IMR-90 (cell line): ENCODE results near the gene PEF1. TPM values are rescaled to one million over a fixed set of nuclear protein-coding genes. Genes with fewer than 3 reads are reported as not detected.

ENCODE experiments used
- ATAC-seq: fragments of 200-7000 bp; cut with Tn5 transposase; 2 replicates; pipeline ENCODE4 v1.9.1; 2020; ENCODE audit warnings: low read depth, mild to moderate bottlenecking, moderate library complexity
- BruUV-seq: library from RNA; stranded (reverse); fragments of 400-500 nt; replicated peaks from 2 replicates; lab custom pipeline; 2021; lab: Mats Ljungman, UMichigan
- CTCF ChIA-PET: fragments of 300-600 bp; formaldehyde crosslinking; extraction: SDS; loops from one replicate; lab custom pipeline; 2021; ENCODE audit warnings: antibody characterized with exemption; lab: Yijun Ruan, JAX
- POLR2A ChIA-PET: fragments of 300-600 bp; sonication (Branson Sonifier 250); formaldehyde crosslinking; loops from one replicate; lab custom pipeline; 2022; ENCODE audit warnings: antibody characterized with exemption; ENCODE audit not compliant: unreplicated experiment; lab: Charles Lee
- DNase-seq: peaks from one replicate; pipeline ENCODE4 v3.0.0; 2013
- H2AFZ ChIP-seq: replicated peaks from 2 replicates; pipeline ENCODE3; 2013; ENCODE audit warnings: low read length, mild to moderate bottlenecking; ENCODE audit not compliant: poor library complexity
- H2AK5ac ChIP-seq: 2 replicates; pipeline ENCODE4 v1.6.1; 2013; ENCODE audit warnings: low read depth, low read length, inconsistent platforms
- H2AK9ac ChIP-seq: replicated peaks from 2 replicates; pipeline ENCODE3; 2013; ENCODE audit warnings: mild to moderate bottlenecking, low read depth, low read length, moderate library complexity; ENCODE audit not compliant: poor library complexity
- H2BK120ac ChIP-seq: 2 replicates; pipeline ENCODE4 v1.6.1; 2013; ENCODE audit warnings: low read depth, low read length, inconsistent platforms
- H2BK15ac ChIP-seq: 3 replicates; pipeline ENCODE4 v1.6.1; 2013; ENCODE audit warnings: low read depth, low read length, inconsistent platforms
- H2BK20ac ChIP-seq: 2 replicates; pipeline ENCODE4 v1.6.1; 2013; ENCODE audit warnings: low read depth, mild to moderate bottlenecking, inconsistent platforms, low read length, moderate library complexity
- H2BK5ac ChIP-seq: 2 replicates; pipeline ENCODE4 v1.6.1; 2013; ENCODE audit warnings: mild to moderate bottlenecking, low read depth, low read length, inconsistent platforms; ENCODE audit not compliant: poor library complexity, severe bottlenecking
- H3K14ac ChIP-seq: replicated peaks from 2 replicates; pipeline ENCODE4 v1.6.1; 2013; ENCODE audit warnings: low read depth, low read length, inconsistent platforms
- H3K18ac ChIP-seq: 2 replicates; pipeline ENCODE4 v1.6.1; 2013; ENCODE audit warnings: low read depth, low read length, control low read depth
- H3K23ac ChIP-seq: 2 replicates; pipeline ENCODE4 v1.6.1; 2013; ENCODE audit warnings: low read depth, low read length, inconsistent platforms
- H3K27ac ChIP-seq: 2 replicates; pipeline ENCODE4 v1.5.1; 2013; ENCODE audit warnings: mild to moderate bottlenecking, control low read depth, low read length; ENCODE audit not compliant: insufficient read depth
- H3K27me3 ChIP-seq: 2 replicates; pipeline ENCODE4 v1.6.1; 2013; ENCODE audit warnings: low read length; ENCODE audit not compliant: control insufficient read depth, insufficient read depth
- H3K36me3 ChIP-seq: 2 replicates; pipeline ENCODE4 v1.6.1; 2013; ENCODE audit warnings: low read length, mixed read lengths; ENCODE audit not compliant: control insufficient read depth, insufficient read depth
- H3K4ac ChIP-seq: 2 replicates; pipeline ENCODE4 v1.6.1; 2013; ENCODE audit warnings: low read depth, low read length, inconsistent platforms
- H3K4me1 ChIP-seq: 2 replicates; pipeline ENCODE4 v1.6.1; 2013; ENCODE audit warnings: low read length, mixed read lengths; ENCODE audit not compliant: control insufficient read depth, insufficient read depth
- H3K4me2 ChIP-seq: 2 replicates; pipeline ENCODE4 v1.6.1; 2013; ENCODE audit warnings: low read depth, mild to moderate bottlenecking, control low read depth, low read length, moderate library complexity
- H3K4me3 ChIP-seq: 2 replicates; pipeline ENCODE4 v1.5.1; 2013; ENCODE audit warnings: low read depth, mild to moderate bottlenecking, control low read depth, low read length, moderate library complexity; ENCODE audit not compliant: insufficient read depth
- H3K56ac ChIP-seq: 2 replicates; pipeline ENCODE4 v1.6.1; 2013; ENCODE audit warnings: low read length, inconsistent platforms; ENCODE audit not compliant: insufficient read depth; ENCODE audit errors: extremely low read depth
- H3K79me1 ChIP-seq, 2 experiments: 2 replicates each; pipeline ENCODE4 v1.6.1; 2013; ENCODE audit warnings: low read length in 2 of 2, inconsistent platforms in 1 of 2, low read depth in 1 of 2
- H3K9ac ChIP-seq: 2 replicates; pipeline ENCODE4 v1.6.1; 2013; ENCODE audit warnings: low read depth, low read length, control low read depth
- H3K9me1 ChIP-seq: 2 replicates; pipeline ENCODE4 v1.6.1; 2013; ENCODE audit warnings: low read length, inconsistent platforms; ENCODE audit not compliant: insufficient read depth
- H3K9me3 ChIP-seq: 2 replicates; pipeline ENCODE4 v1.6.1; 2013; ENCODE audit warnings: low read length; ENCODE audit not compliant: control insufficient read depth, insufficient read depth
- H4K20me1 ChIP-seq: 2 replicates; pipeline ENCODE4 v1.6.1; 2013; ENCODE audit warnings: low read length, inconsistent platforms; ENCODE audit not compliant: insufficient read depth
- H4K5ac ChIP-seq: 2 replicates; pipeline ENCODE4 v1.6.1; 2013; ENCODE audit warnings: mild to moderate bottlenecking, low read depth, low read length, control low read depth
- H4K8ac ChIP-seq, 2 experiments: 2 replicates each; pipeline ENCODE4 v1.6.1; 2013; ENCODE audit warnings: low read depth in 2 of 2, low read length in 2 of 2, control low read depth in 1 of 2, inconsistent platforms in 1 of 2
- H4K91ac ChIP-seq: 2 replicates; pipeline ENCODE4 v1.6.1; 2013; ENCODE audit warnings: low read depth, low read length, inconsistent platforms; ENCODE audit not compliant: insufficient read depth
- BHLHE40 ChIP-seq: fragments of 150-350 bp; IDR thresholded peaks from 2 replicates; pipeline ENCODE4 v1.6.1; 2016; ENCODE audit warnings: mild to moderate bottlenecking, low read depth, low read length
- CEBPB ChIP-seq: IDR thresholded peaks from 2 replicates; pipeline ENCODE4 v1.6.1; 2012; ENCODE audit warnings: low read depth, low read length, improper control_type of control experiment
- CHD1 ChIP-seq: IDR thresholded peaks from 2 replicates; pipeline ENCODE4 v1.6.1; 2012; ENCODE audit warnings: low read depth, low read length, improper control_type of control experiment
- CTCF ChIP-seq: conservative IDR thresholded peaks from 2 replicates; pipeline ENCODE4 v1.5.1; 2012; ENCODE audit warnings: mild to moderate bottlenecking, low read depth, low read length, improper control_type of control experiment
- FOS ChIP-seq: fragments of 150-350 bp; IDR thresholded peaks from 2 replicates; pipeline ENCODE4 v1.6.1; 2016; ENCODE audit warnings: low read depth, low read length
- MAFK ChIP-seq: IDR thresholded peaks from 2 replicates; pipeline ENCODE4 v1.6.1; 2012; ENCODE audit warnings: low read depth, low read length, improper control_type of control experiment
- MAZ ChIP-seq: IDR thresholded peaks from 2 replicates; pipeline ENCODE4 v1.6.1; 2012; ENCODE audit warnings: low read depth, mild to moderate bottlenecking, low read length, improper control_type of control experiment, moderate library complexity, borderline replicate concordance
- MXI1 ChIP-seq: IDR thresholded peaks from 2 replicates; pipeline ENCODE4 v1.6.1; 2012; ENCODE audit warnings: low read depth, mild to moderate bottlenecking, low read length, moderate library complexity, borderline replicate concordance
- NFE2L2 ChIP-seq: fragments of 150-350 bp; IDR thresholded peaks from 2 replicates; pipeline ENCODE4 v1.6.1; 2016; ENCODE audit warnings: low read depth, mild to moderate bottlenecking, low read length
- POLR2A ChIP-seq: IDR thresholded peaks from 2 replicates; pipeline ENCODE4 v1.6.1; 2012; ENCODE audit warnings: mild to moderate bottlenecking, low read depth, low read length
- RAD21 ChIP-seq: IDR thresholded peaks from 2 replicates; pipeline ENCODE4 v1.6.1; 2012; ENCODE audit warnings: low read length, improper control_type of control experiment
- RCOR1 ChIP-seq: IDR thresholded peaks from 2 replicates; pipeline ENCODE4 v1.6.1; 2012; ENCODE audit warnings: mild to moderate bottlenecking, low read length, improper control_type of control experiment; ENCODE audit not compliant: insufficient replicate concordance
- RFX5 ChIP-seq: IDR thresholded peaks from 2 replicates; pipeline ENCODE4 v1.8.0; 2012; ENCODE audit warnings: low read depth, mild to moderate bottlenecking, low read length, moderate library complexity
- SMC3 ChIP-seq: fragments of 150-350 bp; IDR thresholded peaks from 2 replicates; pipeline ENCODE4 v1.6.1; 2016; ENCODE audit warnings: low read depth, mild to moderate bottlenecking, antibody characterized with exemption, low read length, moderate library complexity
- USF2 ChIP-seq: fragments of 150-350 bp; IDR thresholded peaks from 2 replicates; pipeline ENCODE4 v1.6.1; 2017; ENCODE audit warnings: mild to moderate bottlenecking, antibody characterized with exemption, low read length, low read depth
- dilution Hi-C: fragments of 300-500 bp; cut with HindIII; formaldehyde crosslinking; loops from one replicate; pipeline ENCODE4 v1.14.3; 2018; ENCODE audit warnings: low sequenced_read_pairs; ENCODE audit not compliant: unreplicated experiment
- in situ Hi-C: fragments of 300-500 bp; cut with MboI; formaldehyde crosslinking; loops from 3 replicates; pipeline ENCODE4 v1.14.3; 2019; ENCODE audit warnings: low sequenced_read_pairs, inconsistent platforms, mixed read lengths
- intact Hi-C: fragments of 100-400 bp; cut with micrococcal nuclease; formaldehyde crosslinking; loops from 2 replicates; pipeline ENCODE4 v1.10.0; 2022
- polyA plus RNA-seq, 3 experiments: library from polyadenylated mRNA; depleted of rRNA; stranded (reverse); fragments of >200 nt; gene quantifications; 2 replicates each; pipeline ENCODE4 v1.2.3, GENCODE V29; 2012; ENCODE audit warnings: low replicate concordance in 1 of 3
- total RNA-seq: library from RNA; depleted of rRNA; stranded (reverse); fragments of >200 nt; gene quantifications from 2 replicates; pipeline ENCODE4 v1.2.3, GENCODE V29; 2012
- TF ChIP-seq, protein P1 (sequence below): fragments of 150-350 bp; IDR thresholded peaks from 2 replicates; pipeline ENCODE4 v1.6.1; 2016; ENCODE audit warnings: low read depth, mild to moderate bottlenecking, low read length, moderate library complexity, borderline replicate concordance

Gene PEF1
- total and polyA plus RNA-seq, 2 of the 4 experiments (the other 2 are of a cell fraction): 84.2 to 104 TPM

DNA sequence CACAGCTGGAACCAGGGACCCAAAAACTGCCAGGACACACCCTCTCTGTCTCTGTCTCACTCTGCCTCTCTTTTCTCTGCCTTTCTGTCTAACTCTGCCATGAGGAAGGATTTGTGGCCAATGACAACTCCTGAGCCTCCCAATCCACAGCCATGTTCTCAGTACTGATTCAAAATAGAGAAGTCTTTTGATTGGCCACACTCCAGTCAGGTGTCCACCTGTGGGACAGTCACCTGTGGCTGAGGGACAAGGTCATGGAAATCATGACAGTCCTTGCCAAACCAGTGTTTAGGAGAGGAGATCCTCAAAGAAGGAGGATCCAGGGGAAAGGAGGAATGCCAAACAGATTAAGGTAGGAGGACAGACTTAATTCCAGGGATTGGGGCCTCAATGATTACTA, 52.5 kb downstream of the PEF1 start:
- H4K91ac ChIP-seq: no peak overlapping the region
- H4K8ac ChIP-seq: no peak overlapping the region
- H3K18ac ChIP-seq: no peak overlapping the region
- no peaks in the 10 kb centered on the region for H3K79me1 ChIP-seq
- no peak for ATAC-seq
- no peak overlapping the region for H2AK5ac ChIP-seq
- H3K56ac ChIP-seq: no peak overlapping the region
- no peak for DNase-seq
- intact Hi-C loops: no loop called here
- no peak overlapping the region for H2BK15ac ChIP-seq
- H3K9me1 ChIP-seq: no peaks in the 10 kb centered on the region
- H3K4me2 ChIP-seq: no peak overlapping the region
- H3K27me3 ChIP-seq: peaks cover 16% of the 10 kb centered on the region
- H3K4ac ChIP-seq: no peak overlapping the region
- no peak for TF ChIP-seq RCOR1
- no peak for TF ChIP-seq NFE2L2
- no peak for TF ChIP-seq CEBPB
- no peak for TF ChIP-seq BHLHE40
- TF ChIP-seq MAFK: no peak
- TF ChIP-seq RAD21: no peak
- no peak for TF ChIP-seq POLR2A
- TF ChIP-seq FOS: no peak
- TF ChIP-seq SMC3: no peak
- TF ChIP-seq, protein P1, sequence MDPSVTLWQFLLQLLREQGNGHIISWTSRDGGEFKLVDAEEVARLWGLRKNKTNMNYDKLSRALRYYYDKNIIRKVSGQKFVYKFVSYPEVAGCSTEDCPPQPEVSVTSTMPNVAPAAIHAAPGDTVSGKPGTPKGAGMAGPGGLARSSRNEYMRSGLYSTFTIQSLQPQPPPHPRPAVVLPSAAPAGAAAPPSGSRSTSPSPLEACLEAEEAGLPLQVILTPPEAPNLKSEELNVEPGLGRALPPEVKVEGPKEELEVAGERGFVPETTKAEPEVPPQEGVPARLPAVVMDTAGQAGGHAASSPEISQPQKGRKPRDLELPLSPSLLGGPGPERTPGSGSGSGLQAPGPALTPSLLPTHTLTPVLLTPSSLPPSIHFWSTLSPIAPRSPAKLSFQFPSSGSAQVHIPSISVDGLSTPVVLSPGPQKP: no peak
- no peak for TF ChIP-seq USF2
- TF ChIP-seq MXI1: no peak
- no peak for TF ChIP-seq CTCF
- no peak for TF ChIP-seq CHD1
- no peak for TF ChIP-seq RFX5
- TF ChIP-seq MAZ: no peak
- dilution Hi-C loops: no loop called here
- H4K20me1 ChIP-seq: no peaks in the 10 kb centered on the region
- ChIA-PET CTCF (no interaction called here), POLR2A (no interaction called here)
- H3K9ac ChIP-seq: no peak overlapping the region
- no peak overlapping the region for H3K27ac ChIP-seq
- no peaks in the 10 kb centered on the region for H3K36me3 ChIP-seq
- no peak overlapping the region for H2AFZ ChIP-seq
- no peak overlapping the region for H4K5ac ChIP-seq
- H2BK120ac ChIP-seq: no peak overlapping the region
- no peak overlapping the region for H3K4me3 ChIP-seq
- no peaks in the 10 kb centered on the region for H3K4me1 ChIP-seq
- H2BK5ac ChIP-seq: no peak overlapping the region
- BruUV-seq: no TSS peak
- no peak overlapping the region for H2AK9ac ChIP-seq
- in situ Hi-C loops: no loop called here
- no peak overlapping the region for H3K23ac ChIP-seq
- no peak overlapping the region for H3K14ac ChIP-seq
- no peak overlapping the region for H2BK20ac ChIP-seq
- no peaks in the 10 kb centered on the region for H3K9me3 ChIP-seq
